Fibroblast of pulmonary artery (primary cell): Measurements from ENCODE around the gene SGK2.

ENCODE experiments used
- DNase-seq: peaks from one replicate; pipeline ENCODE4 v3.0.0-alpha.2; 2010; ENCODE audit warnings: low read depth
- H3K4me3 ChIP-seq: replicated peaks from 2 replicates; pipeline ENCODE4 v1.5.1; 2011; ENCODE audit warnings: low read depth, mild to moderate bottlenecking, control low read depth, low read length, moderate library complexity
- CTCF ChIP-seq: IDR thresholded peaks from 2 replicates; pipeline ENCODE4 v1.5.1; 2011; ENCODE audit warnings: mild to moderate bottlenecking, control low read depth, low read length, inconsistent platforms; ENCODE audit errors: missing control alignments

Gene SGK2

GRCh38 chr20:43530321-43531090 is 28.3 kb upstream of the SGK2 start:
- TF ChIP-seq CTCF: no peak
- no peak for DNase-seq
- no peak overlapping the region for H3K4me3 ChIP-seq

GRCh38 chr20:43531091-43531443 is 27.8 kb upstream of the SGK2 start:
- DNase-seq: no peak
- no peak for TF ChIP-seq CTCF
- no peak overlapping the region for H3K4me3 ChIP-seq

GRCh38 chr20:43532416-43533055 is 26.3 kb upstream of the SGK2 start:
- no peak overlapping the region for H3K4me3 ChIP-seq
- TF ChIP-seq CTCF: no peak
- no peak for DNase-seq

- no peak for DNase-seq
- TF ChIP-seq CTCF: no peak
- no peak overlapping the region for H3K4me3 ChIP-seq
These were observed 25.8 kb upstream of the SGK2 start for GRCh38 chr20:43533060-43533459.

- no peak overlapping the region for H3K4me3 ChIP-seq
- no peak for TF ChIP-seq CTCF
- DNase-seq: no peak
These were observed 24.8 kb upstream of the SGK2 start for GRCh38 chr20:43534016-43534415.

GRCh38 chr20:43534791-43535350 is 24.0 kb upstream of the SGK2 start:
- DNase-seq: no peak
- no peak overlapping the region for H3K4me3 ChIP-seq
- no peak for TF ChIP-seq CTCF
